Measurements from ENCODE around the gene ZFYVE9. TPM values are rescaled to one million over a fixed set of nuclear protein-coding genes. Genes with fewer than 3 reads are reported as not detected.
A peak's percentile ranks its signal among the peaks of the same experiment; 100 is the strongest.

ZFYVE9 gene
- total and polyA plus RNA-seq, 2 of the 13 experiments (the other 11 are each of a cell fraction or from before 2014, with no cell fraction given): 9.2 to 19.8 TPM

- ATAC-seq: no peak
- no peak for FAIRE-seq
- Histone ChIP-seq H3K27ac (ENCODE audit: extremely low read length, insufficient read depth, low read length) (no peak overlapping the region), H3K79me2 (ENCODE audit: insufficient read depth, low read length) (no peaks in the 10 kb centered on the region), H2AFZ (ENCODE audit: low read length) (no peak overlapping the region), H3K4me3 (replicated peaks in 1 of 3; ENCODE audit: insufficient read depth in 1 of 3, low read depth in 2 of 3, low read length in 3 of 3) (no peak overlapping the region), H3K36me3 (replicated peaks in 1 of 2; ENCODE audit: control insufficient read depth in 1 of 2, insufficient read depth in 2 of 2, low read length in 2 of 2) (no peaks in the 10 kb centered on the region), H3K27me3 (ENCODE audit: control insufficient read depth in 1 of 2, insufficient read depth in 2 of 2, low read length in 2 of 2) (no peaks in the 10 kb centered on the region), H3K9ac (ENCODE audit: insufficient read depth, low read depth, low read length) (no peak overlapping the region), H3K4me2 (ENCODE audit: low read depth, low read length) (no peak overlapping the region), H4K20me1 (ENCODE audit: insufficient read depth, low read length) (no peaks in the 10 kb centered on the region), H3K4me1 (ENCODE audit: insufficient read depth, low read length) (peaks cover 20% of the 10 kb centered on the region), H3K9me3 (ENCODE audit: low read length) (no peaks in the 10 kb centered on the region)
- in situ Hi-C loops (cut with HindIII; ENCODE audit: extremely low pct_ligation_motif_present, low pct_unique_long_range_greater_than_20kb) (no loop called here), intact Hi-C loops (cut with micrococcal nuclease; ENCODE audit: unreplicated experiment) (loop anchor here (5.0 kb wide), 1 partner anchor 221 kb away; no protein-coding TSS in a partner anchor)
- no TSS peak for BruUV-seq (replicated peaks)
- ChIA-PET CTCF (ENCODE audit: low intra/inter-chr PET ratio, low total read pairs) (no interaction called here), POLR2A (no interaction called here)
- DNase-seq (ENCODE audit: low spot score): no peak
- TF ChIP-seq ARID3A (IDR thresholded peaks at IDR 0.05; ENCODE audit: low read depth, low read length): peak; percentile 63
- TF ChIP-seq SRSF4 (IDR thresholded peaks at IDR 0.05; ENCODE audit: low read depth, low read length, poor library complexity, severe bottlenecking): no peak
These were observed 16.0 kb upstream of the ZFYVE9 start for GRCh38 chr1:52125736-52126359.

- no peaks in the 10 kb centered on the region for H3K79me2 ChIP-seq (ENCODE audit: insufficient read depth, low read length)
- ATAC-seq (peak; percentile 94), DNase-seq (ENCODE audit: low spot score) (peak; percentile 62), FAIRE-seq (peak; percentile 32)
- no peaks in the 10 kb centered on the region for H4K20me1 ChIP-seq (ENCODE audit: insufficient read depth, low read length)
- POLR2A ChIA-PET: interaction anchor here (1.9 kb wide), 1 partner anchor 178 kb away, joined by 4 read pairs; no protein-coding TSS in a partner anchor
- no peak overlapping the region for H2AFZ ChIP-seq (ENCODE audit: low read length)
- CTCF ChIA-PET (ENCODE audit: low intra/inter-chr PET ratio, low total read pairs): interaction anchor here (1.6 kb wide), 1 partner anchor 169 kb away, joined by 18 read pairs; no protein-coding TSS in a partner anchor
- H3K4me2 ChIP-seq (ENCODE audit: low read depth, low read length): no peak overlapping the region
- in situ Hi-C loops (cut with HindIII; ENCODE audit: extremely low pct_ligation_motif_present, low pct_unique_long_range_greater_than_20kb) (no loop called here), intact Hi-C loops (cut with micrococcal nuclease; ENCODE audit: unreplicated experiment) (loop anchor here (1.0 to 5.0 kb wide), 3 partner anchors 169 to 277 kb away; partner anchors contain the start of genes ORC1 and PRPF38A)
- no peak overlapping the region for H3K9ac ChIP-seq (ENCODE audit: insufficient read depth, low read depth, low read length)
- no peaks in the 10 kb centered on the region for H3K27me3 ChIP-seq (ENCODE audit: control insufficient read depth in 1 of 2, insufficient read depth in 2 of 2, low read length in 2 of 2)
- no peaks in the 10 kb centered on the region for H3K9me3 ChIP-seq (ENCODE audit: low read length)
- no peak overlapping the region for H3K4me3 ChIP-seq (replicated peaks in 1 of 3; ENCODE audit: insufficient read depth in 1 of 3, low read depth in 2 of 3, low read length in 3 of 3)
- peaks cover 16% of the 10 kb centered on the region for H3K4me1 ChIP-seq (ENCODE audit: insufficient read depth, low read length)
- no peak overlapping the region for H3K27ac ChIP-seq (ENCODE audit: extremely low read length, insufficient read depth, low read length)
- BruUV-seq (replicated peaks): no TSS peak
- H3K36me3 ChIP-seq (replicated peaks in 1 of 2; ENCODE audit: control insufficient read depth in 1 of 2, insufficient read depth in 2 of 2, low read length in 2 of 2): no peaks in the 10 kb centered on the region
- 8% methylated on average over 4 of the region's 5 CpGs for WGBS (ENCODE audit: low lambda C conversion rate)
- TF ChIP-seq SMC3 (IDR thresholded peaks at IDR 0.05; ENCODE audit: low read length) (peak; percentile 77; the same call in 1 of the 2 replicates), RAD21 (CRISPR knock-in tag; IDR thresholded peaks at IDR 0.05) (peak; percentile 68), MAX (IDR thresholded peaks at IDR 0.05) (no peak), DMAP1 (CRISPR knock-in tag; IDR thresholded peaks at IDR 0.05) (no peak), ARID5B (CRISPR knock-in tag; IDR thresholded peaks at IDR 0.05) (0 out of 2 replicates have a peak, but pooled peaks have one; percentile 14), ATF1 (CRISPR knock-in tag; IDR thresholded peaks at IDR 0.05) (no peak), EP300 (IDR thresholded peaks at IDR 0.05; ENCODE audit: low read depth in 2 of 2, low read length in 2 of 2) (no peak), EP300 (CRISPR knock-in tag; IDR thresholded peaks at IDR 0.05; ENCODE audit: borderline replicate concordance) (no peak)
These were observed 14.4 kb upstream of the ZFYVE9 start for GRCh38 chr1:52127181-52128180.

Data from HepG2 (cell line).